ENCODE data around the gene CEP57L1.
A peak's percentile ranks its signal among the peaks of the same experiment; 100 is the strongest.
"Not testable (repeated sequence)": the region's sequence is repeated elsewhere in the genome, so short reads cannot be mapped to it uniquely, and the experiment has no call there.

CEP57L1 gene

DNA sequence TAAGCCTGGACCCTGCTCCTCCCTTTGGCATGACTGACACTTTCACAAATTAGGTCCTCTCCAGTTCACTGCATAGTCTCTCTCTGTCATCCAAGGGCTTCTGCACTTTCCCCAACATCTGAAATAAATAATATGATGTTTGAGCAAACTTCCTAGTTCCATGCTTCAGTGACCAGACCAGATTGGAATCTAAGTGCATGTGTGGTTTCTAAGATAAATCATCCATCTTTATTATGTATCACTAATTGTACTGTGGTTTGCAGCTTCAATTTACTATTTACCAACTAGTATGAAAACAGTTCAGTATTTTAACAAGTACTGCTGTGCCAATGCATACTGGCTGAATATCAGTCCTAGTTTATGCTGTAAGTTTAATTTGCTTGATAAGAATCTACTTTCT lies 19.4 kb upstream of the CEP57L1 start:
- no peak for DNase-seq

DNA sequence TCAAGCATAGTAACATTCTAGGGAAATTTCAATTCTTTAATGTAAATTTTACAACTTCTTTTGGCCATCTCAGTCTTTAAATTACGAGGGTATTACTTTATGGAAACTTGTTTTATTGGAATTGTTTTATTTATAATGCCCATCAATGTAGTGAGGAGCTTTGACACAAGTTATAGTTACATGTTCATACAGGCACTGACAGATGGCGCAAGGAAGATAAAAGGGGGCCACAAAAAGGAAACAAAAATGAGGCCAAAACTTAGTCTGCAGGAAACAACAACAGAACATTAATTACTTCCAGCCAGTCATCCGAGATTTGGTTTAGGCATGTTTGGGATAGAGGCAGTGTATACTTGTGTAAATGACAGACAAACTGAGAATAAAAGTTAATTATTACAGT lies 18.9 kb upstream of the CEP57L1 start:
- DNase-seq = no peak

DNA sequence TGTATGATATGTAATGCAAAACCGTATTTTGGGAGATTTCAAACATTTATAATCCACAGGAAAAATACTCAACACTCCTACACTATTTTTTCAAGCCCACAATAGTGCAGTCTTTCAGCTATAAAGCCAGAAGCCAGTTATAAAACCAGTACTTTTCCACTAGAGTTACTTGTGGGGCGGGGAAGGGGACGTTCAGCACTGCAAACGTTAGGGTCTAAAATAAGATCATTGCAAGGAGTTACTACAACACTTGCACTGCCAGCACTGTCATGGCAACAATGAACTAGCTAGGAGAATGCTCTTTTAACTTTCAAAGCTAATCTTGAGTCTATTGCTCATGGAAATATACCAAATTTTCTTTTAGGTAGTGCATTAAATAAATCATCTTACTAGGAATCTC lies 15.3 kb upstream of the CEP57L1 start:
- DNase-seq = no peak

DNA sequence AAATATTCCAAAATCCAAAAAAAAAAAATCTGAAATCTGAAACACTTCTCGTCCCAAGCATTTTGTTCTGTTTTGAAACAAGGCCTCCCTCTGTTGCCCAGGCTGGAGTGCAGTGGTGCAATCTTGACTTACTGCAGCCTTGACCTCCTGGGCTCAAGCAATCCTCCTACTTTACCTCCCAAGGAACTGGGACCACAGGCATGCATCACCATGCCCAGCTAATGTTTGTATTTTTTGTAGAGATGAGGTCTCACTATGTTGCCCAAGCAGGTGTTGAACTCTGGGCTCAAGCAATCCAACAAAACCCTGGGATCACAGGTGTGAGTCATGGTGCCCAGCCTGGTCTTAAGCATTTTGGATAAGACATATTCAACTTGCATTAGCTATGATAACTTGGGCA lies 14.3 kb upstream of the CEP57L1 start:
- DNase-seq = no peak

DNA sequence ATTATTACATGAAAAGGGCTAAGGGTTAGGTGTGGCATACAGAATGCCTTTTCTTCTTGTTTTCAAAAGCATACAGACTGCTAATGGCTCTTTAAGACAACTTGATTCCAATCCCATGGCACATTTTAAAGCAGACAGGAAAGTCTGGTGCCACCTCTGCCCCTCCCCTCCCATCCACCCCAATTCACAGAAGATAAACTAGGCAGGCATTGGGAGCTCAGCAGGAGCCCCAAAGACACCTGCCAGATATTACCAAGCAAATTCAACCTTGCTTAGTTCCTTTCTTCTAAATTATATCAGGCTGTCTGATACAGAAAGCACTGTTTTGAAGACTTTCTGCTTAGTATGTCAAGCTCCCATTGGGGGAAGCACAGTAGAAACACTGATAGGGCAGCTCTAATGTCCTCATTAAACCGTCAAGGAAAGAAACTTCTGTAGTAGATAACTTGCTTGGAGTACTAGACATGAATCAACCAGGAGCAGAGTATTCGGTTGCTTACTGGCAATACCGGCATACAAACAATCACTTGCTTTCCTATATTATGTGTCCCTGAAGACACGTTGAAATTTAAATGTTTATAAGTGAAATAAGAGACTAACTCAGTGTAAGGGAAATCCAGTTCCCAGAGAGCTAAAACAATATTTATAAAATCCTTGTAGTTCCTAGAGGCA lies 13.7 kb upstream of the CEP57L1 start:
- DNase-seq = no peak

DNA sequence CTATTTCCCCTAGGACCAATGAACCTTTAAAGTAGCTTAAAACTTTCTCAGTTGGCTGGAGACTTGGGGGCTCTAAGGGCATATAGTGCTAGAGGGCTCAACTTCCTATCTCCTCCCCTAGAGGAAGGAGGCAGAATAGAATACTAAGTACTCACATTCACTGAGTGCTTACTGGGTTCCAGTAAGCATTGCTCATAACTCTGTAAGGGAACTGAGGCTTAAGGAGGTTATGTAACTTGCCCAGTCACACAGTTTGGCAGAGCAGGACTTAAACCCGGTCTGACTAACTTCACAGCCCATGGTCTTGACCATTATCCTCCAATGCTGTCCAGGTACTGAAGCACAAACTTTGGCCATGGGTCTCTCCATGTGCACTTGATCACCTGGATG lies 13.1 kb upstream of the CEP57L1 start:
- DNase-seq = no peak

DNA sequence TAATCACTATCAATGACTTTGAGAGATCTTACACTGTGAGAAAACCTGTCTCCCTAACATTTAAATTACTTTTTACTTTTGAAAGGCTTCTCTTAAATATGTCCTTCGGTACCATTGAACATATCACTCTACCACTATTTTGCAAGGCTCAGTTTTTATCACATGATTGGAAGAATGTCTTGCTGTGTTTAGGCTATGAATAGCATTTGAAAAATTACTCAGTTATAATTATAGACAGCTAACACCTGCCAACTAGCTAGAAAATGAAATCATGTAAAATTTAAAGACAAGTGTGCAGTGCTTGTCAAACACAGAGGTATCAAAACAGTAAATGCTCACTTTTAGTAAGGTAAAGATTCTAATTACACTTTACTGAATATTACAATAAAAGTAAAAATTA lies 11.7 kb upstream of the CEP57L1 start:
- DNase-seq = no peak

DNA sequence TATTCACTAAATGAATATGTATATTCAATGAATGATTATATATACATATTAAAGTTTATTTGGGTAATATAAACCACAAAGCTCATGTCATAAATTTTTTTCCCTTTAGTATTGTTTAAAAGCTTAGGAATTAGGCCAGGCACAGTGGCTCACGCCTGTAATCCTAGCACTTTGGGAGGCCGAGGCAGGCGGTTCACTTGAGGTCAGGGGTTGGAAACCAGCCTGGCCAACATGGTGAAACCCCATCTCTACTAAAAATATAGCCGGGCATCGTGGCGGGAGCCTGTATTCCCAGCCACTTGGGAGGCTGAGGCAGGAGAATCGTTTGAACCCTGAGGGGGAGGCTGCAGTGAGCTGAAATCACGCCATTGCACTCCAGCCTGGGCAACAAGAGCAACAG lies 11.2 kb upstream of the CEP57L1 start:
- DNase-seq = not testable (repeated sequence)

DNA sequence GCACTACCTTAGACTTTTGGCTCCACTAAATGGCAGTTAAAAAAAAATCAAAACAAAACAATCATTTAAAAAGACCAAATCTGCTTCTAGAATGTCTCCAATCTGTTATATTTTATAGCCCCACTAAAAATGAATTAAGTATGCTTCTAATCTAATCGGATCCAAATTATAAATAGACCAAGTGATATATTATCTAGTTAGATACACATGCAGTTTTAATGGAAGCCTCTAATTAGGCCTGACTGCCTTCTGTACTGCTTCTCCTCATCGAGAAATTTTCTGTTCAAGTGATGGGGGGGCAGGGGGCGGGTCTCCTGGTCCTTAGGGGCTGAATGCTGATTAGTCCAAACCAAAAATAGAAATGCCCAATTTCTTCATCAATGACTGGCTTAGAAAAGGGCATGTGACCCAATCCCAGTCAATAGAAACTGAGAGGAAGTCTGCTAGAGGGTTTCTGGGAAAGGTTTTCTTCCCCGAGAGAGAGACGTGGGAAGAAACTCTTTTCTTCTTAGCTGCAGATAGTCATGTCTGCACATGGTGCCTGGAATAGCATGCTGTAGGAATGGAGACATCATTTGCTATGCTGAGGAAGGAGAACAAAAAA lies 7.5 kb upstream of the CEP57L1 start:
- DNase-seq = no peak

DNA sequence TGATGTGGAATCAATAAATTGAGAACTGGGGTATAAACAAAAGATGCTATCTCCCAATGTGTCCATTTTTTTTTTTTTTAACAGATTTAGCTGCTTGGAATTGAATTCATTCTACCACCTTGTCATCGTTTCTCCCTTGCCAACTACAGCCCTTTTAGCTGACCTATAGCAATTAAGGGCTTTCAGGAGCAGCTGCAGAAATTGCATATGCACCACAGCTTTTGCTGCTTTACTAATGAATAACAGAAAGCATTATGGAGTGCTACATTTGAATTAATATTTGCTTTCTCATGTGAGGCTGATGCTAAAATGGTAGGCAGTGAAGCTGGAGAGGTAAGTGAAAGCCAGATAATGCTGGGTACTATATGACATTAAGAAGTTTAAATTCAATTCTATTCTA lies 6.3 kb upstream of the CEP57L1 start:
- DNase-seq = no peak

DNA sequence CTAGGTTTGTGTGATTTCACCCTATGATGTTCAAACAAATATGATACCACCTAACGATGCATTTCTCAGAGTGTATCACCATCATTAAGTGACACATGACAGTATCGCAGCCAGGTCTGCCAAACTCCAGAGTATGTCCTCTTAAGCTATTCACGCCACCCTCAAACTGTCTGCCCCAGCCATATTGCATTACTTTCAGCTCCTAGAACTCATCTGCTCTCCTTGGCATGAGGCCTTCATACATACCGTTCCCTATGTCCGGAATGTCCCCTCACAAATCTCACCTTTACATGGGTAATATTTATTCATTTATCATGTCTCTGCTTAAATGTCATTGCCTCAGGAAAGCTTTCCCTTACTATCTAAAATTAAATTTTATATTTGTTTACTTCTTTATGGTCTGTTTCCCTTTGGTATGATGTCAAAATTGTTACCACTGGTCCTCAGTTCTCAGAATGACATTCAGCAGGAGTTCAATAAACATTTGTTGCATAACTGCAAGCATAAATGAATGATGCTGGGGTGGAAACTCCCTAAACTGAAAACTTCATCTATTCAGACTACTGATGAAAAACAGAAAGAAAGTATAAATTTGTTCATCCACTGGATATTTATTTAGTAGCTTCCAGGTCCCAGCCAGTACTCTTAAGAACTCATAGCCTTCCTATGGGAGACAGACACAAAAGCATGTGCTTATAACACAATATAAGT lies 3.8 kb upstream of the CEP57L1 start:
- DNase-seq = no peak

DNA sequence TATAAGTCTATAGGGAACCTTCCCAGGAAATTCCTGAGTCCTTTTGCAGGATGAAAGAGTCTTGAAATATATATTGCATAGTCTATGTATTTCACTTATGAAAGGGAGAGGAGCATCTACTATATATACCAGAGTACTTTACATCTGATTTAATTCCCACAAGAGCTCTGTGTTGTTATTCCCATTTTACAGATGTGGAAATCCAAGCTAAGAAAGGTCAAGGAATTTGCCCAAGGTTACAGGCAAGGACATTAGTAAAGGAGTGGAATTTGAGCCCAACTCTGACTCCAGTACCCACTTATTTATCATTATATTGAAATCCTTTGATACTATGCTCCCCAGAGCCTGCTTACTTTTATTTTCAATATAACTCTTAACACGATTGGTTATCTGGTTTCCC lies 3.2 kb upstream of the CEP57L1 start:
- DNase-seq = no peak

DNA sequence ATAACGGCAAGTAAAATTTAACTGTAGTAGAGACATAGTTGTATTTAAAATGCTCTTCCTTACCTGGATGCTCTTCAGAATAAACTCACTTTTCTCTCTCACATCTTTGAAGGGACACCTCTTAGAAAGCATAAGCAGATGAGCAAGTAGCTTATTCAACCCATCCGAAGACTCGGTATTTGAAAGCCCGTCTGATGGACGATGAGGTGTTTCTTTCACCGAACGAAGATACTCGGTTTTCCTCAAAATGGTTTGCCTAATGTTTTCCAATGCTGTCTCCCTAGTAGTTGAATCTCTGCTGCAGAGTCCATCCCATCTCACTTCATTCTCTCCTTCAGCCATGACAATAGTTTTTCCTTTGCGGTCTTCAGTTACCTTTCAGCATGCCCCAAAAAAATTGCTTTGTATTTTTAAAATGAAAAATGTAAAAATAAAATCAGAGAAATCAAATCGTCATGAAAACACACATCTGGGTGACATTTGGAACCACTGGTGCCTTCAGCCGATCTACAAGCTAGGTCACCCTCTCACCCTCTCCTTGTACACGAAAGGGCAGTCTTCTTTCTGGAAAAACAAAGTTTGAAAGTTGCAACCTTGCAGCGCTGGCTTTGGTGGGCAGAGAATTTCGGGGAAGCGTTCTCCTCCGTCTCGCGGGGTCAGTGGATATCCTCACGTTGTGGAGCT lies 1.4 kb upstream of the CEP57L1 start:
- DNase-seq = no peak

DNA sequence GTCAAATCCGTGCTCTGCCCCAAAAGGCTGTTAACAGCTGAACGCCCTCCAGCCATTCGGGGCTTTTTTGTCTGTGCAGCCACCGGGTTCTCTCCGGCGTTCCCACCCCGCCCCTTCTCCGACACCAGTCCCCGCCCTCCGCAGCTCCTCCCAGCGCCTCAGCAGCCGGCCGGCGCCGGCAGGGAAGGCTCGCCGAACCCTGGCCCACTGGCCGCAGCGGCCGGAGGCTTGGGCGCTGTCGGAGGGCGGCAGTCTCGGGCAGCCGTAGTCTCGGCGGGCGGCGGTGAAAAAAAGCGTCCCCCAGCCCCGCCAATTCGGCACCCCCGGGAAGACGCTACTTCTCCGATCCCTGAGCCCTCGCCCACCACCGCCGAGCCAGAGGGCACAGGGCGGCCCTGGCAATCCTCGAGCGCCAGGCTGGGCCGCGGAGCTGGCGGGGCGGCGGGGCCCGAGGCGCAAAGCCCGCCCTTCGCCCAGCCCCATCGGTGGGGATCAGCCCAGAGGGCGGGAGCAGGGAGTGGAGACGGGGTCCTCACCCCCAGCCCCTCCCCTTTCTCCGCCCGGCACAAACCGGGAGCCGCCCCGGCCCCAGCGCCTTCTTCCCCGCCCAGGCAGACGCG lies 781 bp upstream of the CEP57L1 start, which contains the start of gene SESN1:
SESN1 (minus strand) TSS at position 431 of the 620 bp plus-strand sequence. CDS start 773 bp downstream, outside the sequence.
- peak; percentile 60 to 69 (median 64) for DNase-seq

DNA sequence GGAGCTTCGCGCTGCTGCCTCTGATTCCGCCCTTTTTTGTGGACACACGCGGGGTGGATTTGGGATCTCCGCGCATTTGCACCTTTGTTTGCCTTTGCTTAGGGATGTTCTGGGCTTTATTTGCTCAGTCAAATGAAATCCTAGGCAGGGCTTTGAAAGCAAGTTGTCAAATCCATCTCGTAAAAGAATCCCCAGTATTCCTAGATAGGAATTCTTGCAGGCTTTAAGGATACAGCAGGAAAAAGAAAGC lies 453 bp downstream of the CEP57L1 start:
- DNase-seq = no peak

DNA sequence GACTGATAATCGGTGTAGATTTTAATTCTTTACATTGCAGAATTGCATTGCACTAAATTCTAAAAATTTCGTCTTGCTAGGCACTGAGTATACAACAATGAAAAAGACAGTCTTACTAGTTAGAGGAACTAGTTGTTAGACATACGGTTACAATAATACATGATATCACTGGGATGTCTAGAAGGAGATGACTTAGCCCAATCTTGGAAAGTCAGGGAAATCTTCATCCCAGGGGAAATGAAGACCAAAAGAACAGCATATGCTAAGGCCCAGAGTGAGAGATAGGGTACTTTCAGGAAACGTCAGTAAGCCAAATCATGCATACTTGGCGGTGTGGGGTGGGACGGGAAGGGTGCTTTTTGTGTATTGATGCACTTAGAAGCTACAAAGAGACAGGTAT lies 901 bp downstream of the CEP57L1 start:
- no peak for DNase-seq

DNA sequence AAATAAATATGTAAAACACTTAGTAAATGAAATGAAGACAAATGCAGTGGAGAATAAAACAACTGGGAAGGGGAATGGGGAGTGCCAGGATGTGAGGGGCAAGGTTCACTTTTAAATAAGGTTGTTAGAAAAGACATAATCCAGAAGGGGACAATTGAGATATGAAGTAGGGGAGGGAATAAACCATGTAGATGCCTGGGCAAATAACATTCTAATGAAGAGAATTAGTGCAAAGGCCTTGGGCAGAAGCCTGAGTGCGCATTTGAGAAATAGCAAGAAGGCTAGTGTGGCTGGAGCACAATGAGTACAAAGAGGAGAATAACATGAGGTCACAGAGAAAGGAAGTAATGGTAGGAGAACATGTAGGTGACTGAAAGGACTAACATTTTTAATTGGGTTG lies 2.4 kb downstream of the CEP57L1 start:
- no peak for DNase-seq

DNA sequence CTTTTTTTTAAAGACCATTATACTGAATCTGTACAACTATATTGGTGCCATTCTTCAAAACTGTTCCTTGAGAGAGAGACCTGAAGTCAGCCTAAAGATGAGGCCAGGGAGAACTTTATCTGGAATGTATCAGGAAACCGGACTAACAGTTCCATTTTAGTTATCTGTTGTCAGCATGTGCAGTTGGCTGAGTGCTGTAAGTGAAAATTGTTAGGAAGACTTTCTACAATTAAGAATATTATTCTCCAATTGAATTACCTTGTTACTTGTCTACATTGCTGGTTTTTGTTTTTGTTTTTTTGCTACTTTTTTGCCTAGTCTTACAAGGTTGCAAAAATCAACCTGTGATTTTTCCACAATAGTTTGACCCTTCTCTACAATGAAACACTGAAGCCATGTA lies 7.5 kb downstream of the CEP57L1 start:
- no peak for DNase-seq

DNA sequence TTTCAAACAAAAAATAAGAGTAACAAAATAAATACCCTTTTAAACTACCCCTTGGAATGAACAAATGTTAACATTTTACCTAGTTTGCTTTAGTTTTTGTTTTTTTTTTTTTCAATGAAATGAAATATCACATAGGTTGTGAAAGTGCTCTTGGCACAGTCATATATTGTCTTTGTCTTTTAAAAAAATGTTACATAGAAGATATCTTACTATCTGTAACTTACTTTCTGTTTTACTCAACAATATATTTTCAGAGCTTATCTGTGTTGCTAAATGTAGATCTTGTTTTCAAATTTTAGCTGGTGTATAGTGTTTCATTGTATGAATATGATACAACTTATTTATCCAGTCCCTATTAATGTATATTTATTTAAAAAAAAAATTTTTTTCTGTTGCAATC lies 8.6 kb downstream of the CEP57L1 start:
- DNase-seq = no peak

DNA sequence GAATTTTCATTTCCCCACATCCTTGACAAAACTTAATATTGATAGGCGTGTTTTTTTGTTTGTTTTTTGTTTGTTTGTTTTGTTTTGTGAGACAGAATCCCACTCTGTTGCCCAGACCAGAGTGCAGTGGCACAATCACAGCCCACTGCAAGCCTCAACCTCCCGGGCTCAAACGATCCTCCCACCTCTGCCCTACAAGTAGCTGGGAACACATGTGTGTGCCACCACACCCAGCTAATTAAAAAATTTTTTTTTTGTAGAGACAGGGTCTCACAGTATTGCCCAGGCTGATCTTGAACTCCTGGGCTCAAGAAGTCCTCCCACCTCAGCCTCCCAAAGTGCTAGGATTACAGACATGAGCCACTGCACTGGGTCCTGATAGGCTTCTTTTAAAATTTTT lies 9.2 kb downstream of the CEP57L1 start:
- DNase-seq = no peak

DNA sequence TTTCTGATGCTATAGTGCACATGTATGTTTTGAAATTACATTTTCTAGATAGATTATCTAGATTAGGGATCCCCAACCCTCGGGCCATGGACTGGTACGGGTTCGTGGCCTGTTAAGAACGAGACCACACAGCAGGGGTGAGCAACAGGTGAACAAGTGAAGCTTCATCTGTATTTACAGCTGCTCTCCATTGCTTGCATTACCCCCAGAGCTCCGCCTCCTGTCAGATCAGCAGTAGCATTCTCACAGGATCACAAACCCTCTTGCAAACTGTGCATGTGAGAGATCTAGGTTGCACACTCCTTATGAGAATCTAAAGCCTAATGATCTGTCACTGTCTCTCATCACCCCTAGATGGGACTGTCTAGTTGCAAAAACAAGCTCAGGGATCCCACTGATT lies 10.4 kb downstream of the CEP57L1 start:
- DNase-seq = no peak

DNA sequence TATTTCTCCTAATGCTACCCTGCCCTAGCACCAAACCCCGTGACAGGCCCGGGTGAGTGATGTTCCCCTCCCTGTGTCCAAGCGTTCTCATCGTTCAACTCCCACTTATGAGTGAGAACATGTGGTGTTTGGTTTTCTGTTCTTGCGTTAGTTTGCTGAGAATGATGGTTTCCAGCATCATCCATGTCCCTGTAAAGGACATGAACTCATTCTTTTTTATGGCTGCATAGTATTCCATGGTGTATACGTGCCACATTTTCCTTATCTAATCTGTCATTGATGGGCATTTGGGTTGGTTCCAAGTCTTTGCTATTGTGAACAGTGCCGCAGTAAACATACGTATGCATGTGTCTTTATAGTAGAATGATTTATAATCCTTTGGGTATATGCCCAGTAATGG lies 14.4 kb downstream of the CEP57L1 start:
- DNase-seq = not testable (repeated sequence)

DNA sequence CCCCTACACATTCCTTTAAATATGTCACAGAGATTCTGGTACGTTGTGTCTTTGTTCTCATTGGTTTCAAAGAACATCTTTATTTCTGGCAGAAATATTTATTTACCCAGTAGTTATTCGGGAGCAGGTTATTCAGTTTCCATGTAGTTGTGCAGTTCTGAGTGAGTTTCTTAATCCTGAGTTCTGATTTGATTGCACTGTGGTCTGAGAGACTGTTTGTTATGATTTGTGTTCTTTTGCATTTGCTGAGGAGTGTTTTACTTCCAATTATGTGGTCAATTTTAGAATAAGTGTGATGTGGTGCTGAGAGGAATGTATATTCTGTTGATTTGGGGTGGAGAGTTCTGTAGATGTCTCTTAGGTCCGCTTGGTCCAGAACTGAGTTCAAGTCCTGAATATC lies 17.4 kb downstream of the CEP57L1 start:
- not testable (repeated sequence) for DNase-seq
